HepG2 (cell line): ENCODE results near the gene ZNF547. TPM values are rescaled to one million over a fixed set of nuclear protein-coding genes. Genes with fewer than 3 reads are reported as not detected.

Source experiments
- BORCS8-MEF2B ChIP-seq: sonication (generic); formaldehyde crosslinking; IDR thresholded peaks from 2 replicates; pipeline ENCODE4 v1.8.0; 2022; ENCODE audit warnings: mild to moderate bottlenecking, missing genetic modification reagents
- CBX5 ChIP-seq: sonication (generic); formaldehyde crosslinking; IDR thresholded peaks from 2 replicates; pipeline ENCODE4 v1.4.0; 2020; ENCODE audit warnings: missing genetic modification reagents, borderline replicate concordance
- GATAD1 ChIP-seq: IDR thresholded peaks from 2 replicates; pipeline ENCODE4 v1.6.1; 2016; ENCODE audit warnings: missing genetic modification reagents, missing compliant biosample characterization
- HHEX ChIP-seq: IDR thresholded peaks from 2 replicates; pipeline ENCODE4 v1.6.1; 2016; ENCODE audit warnings: control low read depth
- HNRNPUL1 ChIP-seq: fragments of 200-400 bp; formaldehyde crosslinking; IDR thresholded peaks from 2 replicates; pipeline ENCODE4 v1.6.1; 2017; ENCODE audit warnings: low read depth, mild to moderate bottlenecking, low read length, moderate library complexity
- MAZ ChIP-seq, 2 experiments: sonication (generic) in 1 of 2; formaldehyde crosslinking in 1 of 2; IDR thresholded peaks; 2 replicates each; pipeline versions ENCODE4 v1.5.0 to v1.6.1; 2012 to 2020; ENCODE audit warnings: low read depth in 2 of 2, mild to moderate bottlenecking in 2 of 2, borderline replicate concordance in 1 of 2, improper control_type of control experiment in 1 of 2, low read length in 1 of 2, missing genetic modification reagents in 1 of 2, moderate library complexity in 1 of 2
- MYC ChIP-seq: sonication (generic); formaldehyde crosslinking; IDR thresholded peaks from 2 replicates; pipeline ENCODE4 v1.9.0; 2021; ENCODE audit warnings: missing genetic modification reagents, borderline replicate concordance
- RAD21 ChIP-seq: fragments of 450-650 bp; formaldehyde crosslinking; IDR thresholded peaks from 2 replicates; pipeline ENCODE4 v1.5.0; 2020; ENCODE audit warnings: mild to moderate bottlenecking
- REPIN1 ChIP-seq: sonication (generic); formaldehyde crosslinking; IDR thresholded peaks from 2 replicates; pipeline ENCODE4 v1.8.0; 2022; ENCODE audit warnings: missing genetic modification reagents, low read depth, mild to moderate bottlenecking, borderline replicate concordance
- RFXANK ChIP-seq: IDR thresholded peaks from 2 replicates; pipeline ENCODE4 v1.6.1; 2016
- SAFB2 ChIP-seq: sonication (generic); formaldehyde crosslinking; IDR thresholded peaks from 2 replicates; pipeline ENCODE4 v1.5.1; 2020; ENCODE audit warnings: missing genetic modification reagents, low read depth, mild to moderate bottlenecking, borderline replicate concordance
- SRF ChIP-seq: IDR thresholded peaks from 2 replicates; pipeline ENCODE4 v1.6.1; 2011; ENCODE audit warnings: mild to moderate bottlenecking, low read depth, low read length, moderate library complexity
- STAT5B ChIP-seq: sonication (generic); formaldehyde crosslinking; IDR thresholded peaks from 2 replicates; pipeline ENCODE4 v1.4.0; 2020; ENCODE audit warnings: missing genetic modification reagents
- TEAD3 ChIP-seq: optimal IDR thresholded peaks from 2 replicates; pipeline ENCODE3; 2016; ENCODE audit warnings: borderline replicate concordance
- TMF1 ChIP-seq: sonication (generic); formaldehyde crosslinking; IDR thresholded peaks from 2 replicates; pipeline ENCODE4 v1.8.1; 2022; ENCODE audit warnings: low read depth, missing genetic modification reagents
- USF2 ChIP-seq, 2 experiments: sonication (generic) in 1 of 2; formaldehyde crosslinking in 1 of 2; IDR thresholded peaks; 2 replicates each; pipeline versions ENCODE4 v1.5.1 to v1.6.1; 2011 to 2020; ENCODE audit warnings: borderline replicate concordance in 1 of 2, low read depth in 1 of 2, low read length in 1 of 2, mild to moderate bottlenecking in 1 of 2, missing genetic modification reagents in 1 of 2, moderate library complexity in 1 of 2
- ZBTB39 ChIP-seq: sonication (generic); formaldehyde crosslinking; IDR thresholded peaks from 2 replicates; pipeline ENCODE4 v1.5.0; 2020; ENCODE audit warnings: missing genetic modification reagents
- ZNF264 ChIP-seq: sonication (generic); formaldehyde crosslinking; IDR thresholded peaks from 2 replicates; pipeline ENCODE4 v1.4.0; 2020; ENCODE audit warnings: missing genetic modification reagents
- ZNF33A ChIP-seq: sonication (generic); formaldehyde crosslinking; IDR thresholded peaks from 2 replicates; pipeline ENCODE4 v1.5.1; 2020; ENCODE audit warnings: missing genetic modification reagents, mild to moderate bottlenecking, moderate library complexity, borderline replicate concordance
- ZNF530 ChIP-seq: sonication (generic); formaldehyde crosslinking; IDR thresholded peaks from 2 replicates; pipeline ENCODE4 v1.5.0; 2020; ENCODE audit warnings: low read depth, mild to moderate bottlenecking, missing genetic modification reagents
- ZNF652 ChIP-seq: IDR thresholded peaks from 2 replicates; pipeline ENCODE4 v1.6.1; 2016; ENCODE audit warnings: low read depth, borderline replicate concordance
- ZNF746 ChIP-seq: sonication (generic); formaldehyde crosslinking; IDR thresholded peaks from 2 replicates; pipeline ENCODE4 v1.8.0; 2022; ENCODE audit warnings: mild to moderate bottlenecking, missing genetic modification reagents
- polyA plus RNA-seq, 8 experiments: library from polyadenylated mRNA; depleted of rRNA in 3 of 8; stranded (reverse) in 7 of 8; unstranded in 1 of 8; fragments of >200 nt; fragmentation: Illumina TruSeq in 4 of 8; extraction: Trizol in 4 of 8; gene quantifications; 2 replicates each; pipeline versions ENCODE4 v1.2.1 to v1.2.3, GENCODE V29; 2011 to 2016; ENCODE audit warnings: low read depth in 4 of 8, missing spikeins in 1 of 8, mixed read lengths in 1 of 8; ENCODE audit not compliant: insufficient read depth in 1 of 8
- total RNA-seq, 5 experiments: library from RNA; depleted of rRNA; stranded (reverse); fragments of >200 nt; fragmentation: Illumina TruSeq; extraction: Trizol; gene quantifications; 2 replicates each; pipeline ENCODE4 v1.2.3, GENCODE V29; 2016; ENCODE audit warnings: low read depth in 1 of 5
- TF ChIP-seq, protein P1 (sequence below): sonication (generic); formaldehyde crosslinking; IDR thresholded peaks from 2 replicates; pipeline ENCODE4 v1.9.0; 2022; ENCODE audit warnings: missing genetic modification reagents, mild to moderate bottlenecking, borderline replicate concordance
- TF ChIP-seq, protein P2 (sequence below): sonication (generic); formaldehyde crosslinking; IDR thresholded peaks from 2 replicates; pipeline ENCODE4 v1.5.0; 2020; ENCODE audit warnings: missing genetic modification reagents

Gene ZNF547
- total and polyA plus RNA-seq, 2 of the 13 experiments (the other 11 are each of a cell fraction or from before 2014, with no cell fraction given), result 2.0 to 2.6 TPM

GRCh38 chr19:57389194-57389729, 25.9 kb downstream of the ZNF547 start (continued):
- 0 out of 2 replicates have a peak, but pooled peaks have one; percentile 23 for TF ChIP-seq ZNF264 (CRISPR knock-in tag)
- TF ChIP-seq SRF, result peak; percentile 100
- no peak for TF ChIP-seq SAFB2
- TF ChIP-seq ZNF652 (CRISPR knock-in tag), result 0 out of 2 replicates have a peak, but pooled peaks have one; percentile 7
- no peak for TF ChIP-seq STAT5B (CRISPR knock-in tag)
- no peak for TF ChIP-seq HNRNPUL1
- no peak for TF ChIP-seq TEAD3 (CRISPR knock-in tag)
- TF ChIP-seq TMF1 (CRISPR knock-in tag), result no peak
- no peak for TF ChIP-seq ZNF33A (CRISPR knock-in tag)
- TF ChIP-seq ZNF746 (CRISPR knock-in tag), result no peak
- 0 out of 2 replicates have a peak, but pooled peaks have one; percentile 7 for TF ChIP-seq BORCS8-MEF2B (CRISPR knock-in tag)
- TF ChIP-seq HHEX (CRISPR knock-in tag), result no peak
- TF ChIP-seq ZNF530, result no peak
- no peak for TF ChIP-seq RFXANK (CRISPR knock-in tag)
- TF ChIP-seq, protein P1, sequence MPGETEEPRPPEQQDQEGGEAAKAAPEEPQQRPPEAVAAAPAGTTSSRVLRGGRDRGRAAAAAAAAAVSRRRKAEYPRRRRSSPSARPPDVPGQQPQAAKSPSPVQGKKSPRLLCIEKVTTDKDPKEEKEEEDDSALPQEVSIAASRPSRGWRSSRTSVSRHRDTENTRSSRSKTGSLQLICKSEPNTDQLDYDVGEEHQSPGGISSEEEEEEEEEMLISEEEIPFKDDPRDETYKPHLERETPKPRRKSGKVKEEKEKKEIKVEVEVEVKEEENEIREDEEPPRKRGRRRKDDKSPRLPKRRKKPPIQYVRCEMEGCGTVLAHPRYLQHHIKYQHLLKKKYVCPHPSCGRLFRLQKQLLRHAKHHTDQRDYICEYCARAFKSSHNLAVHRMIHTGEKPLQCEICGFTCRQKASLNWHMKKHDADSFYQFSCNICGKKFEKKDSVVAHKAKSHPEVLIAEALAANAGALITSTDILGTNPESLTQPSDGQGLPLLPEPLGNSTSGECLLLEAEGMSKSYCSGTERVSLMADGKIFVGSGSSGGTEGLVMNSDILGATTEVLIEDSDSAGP (CRISPR knock-in tag), result peak; percentile 99; the same call in 1 of the 2 replicates
- peak; percentile 13; the same call in 1 of the 2 replicates for TF ChIP-seq ZBTB39 (CRISPR knock-in tag)
- TF ChIP-seq USF2 (IDR thresholded peaks at IDR 0.05; ENCODE audit: low read depth, low read length), result no peak
- peak; percentile 96; the same call in 1 of the 2 replicates for TF ChIP-seq USF2 (CRISPR knock-in tag; IDR thresholded peaks at IDR 0.05; ENCODE audit: borderline replicate concordance)
- peak; percentile 82 for TF ChIP-seq MAZ (IDR thresholded peaks at IDR 0.05; ENCODE audit: borderline replicate concordance, low read depth, low read length)
- no peak for TF ChIP-seq MAZ (CRISPR knock-in tag; IDR thresholded peaks at IDR 0.05; ENCODE audit: low read depth)
- TF ChIP-seq REPIN1 (CRISPR knock-in tag), result 0 out of 2 replicates have a peak, but pooled peaks have one; percentile 31
- TF ChIP-seq, protein P2, sequence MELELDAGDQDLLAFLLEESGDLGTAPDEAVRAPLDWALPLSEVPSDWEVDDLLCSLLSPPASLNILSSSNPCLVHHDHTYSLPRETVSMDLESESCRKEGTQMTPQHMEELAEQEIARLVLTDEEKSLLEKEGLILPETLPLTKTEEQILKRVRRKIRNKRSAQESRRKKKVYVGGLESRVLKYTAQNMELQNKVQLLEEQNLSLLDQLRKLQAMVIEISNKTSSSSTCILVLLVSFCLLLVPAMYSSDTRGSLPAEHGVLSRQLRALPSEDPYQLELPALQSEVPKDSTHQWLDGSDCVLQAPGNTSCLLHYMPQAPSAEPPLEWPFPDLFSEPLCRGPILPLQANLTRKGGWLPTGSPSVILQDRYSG (CRISPR knock-in tag), result no peak
- no peak for TF ChIP-seq RAD21 (CRISPR knock-in tag)
- no peak for TF ChIP-seq MYC (CRISPR knock-in tag)
- no peak for TF ChIP-seq CBX5 (CRISPR knock-in tag)
- TF ChIP-seq GATAD1, result no peak
